ENCODE measurements around the gene AIP.
"Not testable (repeated sequence)": the region's sequence is repeated elsewhere in the genome, so short reads cannot be mapped to it uniquely, and the experiment has no call there.

The AIP gene

GRCh38 chr11:67468759-67469507, 13.9 kb upstream of the AIP start, which contains the start of gene TMEM134:
Gene TMEM134 (minus strand): TSS chr11:67469251. CDS start chr11:67469192, 59 bp downstream.
- peak; percentile 98 for DNase-seq (ENCODE audit: low spot score)

GRCh38 chr11:67469508-67469811, 13.4 kb upstream of the AIP start:
- no peak for DNase-seq (ENCODE audit: low spot score)

GRCh38 chr11:67470337-67471002, 12.4 kb upstream of the AIP start:
- DNase-seq (ENCODE audit: low spot score): no peak

GRCh38 chr11:67472882-67473281, 9.9 kb upstream of the AIP start:
- no peak for DNase-seq (ENCODE audit: low spot score)

GRCh38 chr11:67476692-67477091, 6.1 kb upstream of the AIP start:
- not testable (repeated sequence) for DNase-seq (ENCODE audit: low spot score)

- not testable (repeated sequence) for DNase-seq (ENCODE audit: low spot score)
Observed at GRCh38 chr11:67477344-67478050, 5.3 kb upstream of the AIP start.

- no peak for DNase-seq (ENCODE audit: low spot score)
Observed at GRCh38 chr11:67482275-67482826, 475 bp upstream of the AIP start.

- no peak for DNase-seq (ENCODE audit: low spot score)
Observed at GRCh38 chr11:67483831-67484665, 1.2 kb downstream of the AIP start.

GRCh38 chr11:67484847-67485311, 2.1 kb downstream of the AIP start:
- no peak for DNase-seq (ENCODE audit: low spot score)

GRCh38 chr11:67485873-67486361, 3.1 kb downstream of the AIP start:
- DNase-seq (ENCODE audit: low spot score): not testable (repeated sequence)

GRCh38 chr11:67486481-67487195, 3.8 kb downstream of the AIP start:
- DNase-seq (ENCODE audit: low spot score): no peak

GRCh38 chr11:67489203-67489884, 6.5 kb downstream of the AIP start:
- peak; percentile 11 for DNase-seq (ENCODE audit: low spot score)

- DNase-seq (ENCODE audit: low spot score): peak; percentile 18
Observed at GRCh38 chr11:67489885-67490726, 7.3 kb downstream of the AIP start.

- no peak for DNase-seq (ENCODE audit: low spot score)
Observed at GRCh38 chr11:67490727-67491065, 7.9 kb downstream of the AIP start.

- no peak for DNase-seq (ENCODE audit: low spot score)
Observed at GRCh38 chr11:67491276-67492068, 8.6 kb downstream of the AIP start.

- DNase-seq (ENCODE audit: low spot score): peak; percentile 18
Observed at GRCh38 chr11:67492069-67492727, 9.4 kb downstream of the AIP start.

GRCh38 chr11:67492801-67493547, 10.1 kb downstream of the AIP start:
- peak; percentile 40 for DNase-seq (ENCODE audit: low spot score)
